ENCODE results near the gene PPP2R5C. TPM values are rescaled to one million over a fixed set of nuclear protein-coding genes. Genes with fewer than 3 reads are reported as not detected.
"Not testable (repeated sequence)": the region's sequence is repeated elsewhere in the genome, so short reads cannot be mapped to it uniquely, and the experiment has no call there.

Gene PPP2R5C
- total RNA-seq = 100 to 1,000 TPM; 160 to 180 (median 173) TPM

DNA sequence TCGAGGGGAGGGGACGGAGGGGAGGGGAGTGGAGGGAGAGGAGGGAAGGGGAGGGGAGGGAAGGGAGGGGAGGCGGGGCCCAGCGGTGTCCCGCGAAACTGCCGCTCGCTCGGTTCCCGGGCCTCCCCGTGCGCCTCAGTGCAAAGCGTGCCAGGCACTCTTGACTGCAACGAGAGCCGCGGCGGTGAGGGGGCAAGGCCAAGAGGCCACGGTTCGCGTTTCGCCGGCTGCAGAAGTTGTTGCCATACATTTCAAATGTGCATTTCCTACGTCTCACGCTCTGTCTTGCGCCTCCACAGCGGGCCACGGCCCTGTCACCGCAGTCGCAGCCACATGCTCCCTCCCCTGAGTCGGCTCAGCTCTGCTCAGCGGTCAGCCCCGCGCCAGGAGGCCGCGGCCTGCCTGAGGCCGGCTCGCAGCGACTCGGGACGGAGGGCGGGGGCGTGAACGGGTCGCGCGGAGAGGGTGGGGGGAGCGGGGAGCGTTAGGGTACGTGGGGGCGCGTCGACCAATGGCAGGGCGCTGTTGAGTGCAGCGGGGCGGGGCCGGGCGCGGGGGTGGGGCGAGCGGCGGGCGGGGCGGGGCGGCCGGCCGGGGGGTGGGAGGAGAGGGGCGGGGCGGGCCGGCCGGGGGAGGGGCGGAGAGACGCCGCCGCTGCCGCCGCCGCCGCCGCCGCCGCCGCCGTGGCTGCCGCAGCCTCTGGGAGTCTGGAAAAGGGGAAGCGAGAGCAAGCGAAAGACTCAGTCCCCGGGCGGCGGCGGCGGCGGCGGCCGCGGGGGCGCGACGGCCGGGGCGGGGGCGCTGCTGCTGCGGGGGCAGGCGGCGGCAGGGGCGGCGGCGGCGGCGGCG lies at the start of gene PPP2R5C:
Gene PPP2R5C, plus strand, starts transcription at position 678 of the 849 bp plus-strand sequence. CDS start 185 bp downstream, outside the sequence.
- H3K4me1 Mint-ChIP-seq (ENCODE audit: low read depth) = peaks cover 48% of the 10 kb centered on the region
- DNase-seq (peak; percentile 83), ATAC-seq (peak; percentile 73 to 76)
- no peaks in the 10 kb centered on the region for H3K27me3 Mint-ChIP-seq (ENCODE audit: low read depth)
- peak within 1 kb of the TSS; percentile 92 for H3K4me3 Mint-ChIP-seq
- H3K9me3 Mint-ChIP-seq = no peaks in the 10 kb centered on the region
- H3K36me3 Mint-ChIP-seq (ENCODE audit: insufficient read depth) = peaks cover 17% of the 10 kb centered on the region

DNA sequence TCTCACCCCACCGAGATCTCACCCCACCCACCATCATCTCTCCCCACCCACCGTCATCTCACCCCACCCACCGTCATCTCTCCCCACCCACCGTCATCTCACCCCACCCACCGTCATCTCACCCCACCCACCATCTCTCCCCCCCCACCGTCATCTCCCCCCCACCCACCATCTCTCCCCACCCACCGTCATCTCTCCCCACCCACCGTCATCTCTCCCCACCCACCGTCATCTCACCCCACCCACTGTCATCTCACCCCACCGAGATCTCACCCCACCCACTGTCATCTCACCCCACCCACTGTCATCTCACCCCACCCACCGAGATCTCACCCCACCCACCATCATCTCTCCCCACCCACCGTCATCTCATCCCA lies 49.7 kb upstream of the PPP2R5C start:
- not testable (repeated sequence) for H3K36me3 Mint-ChIP-seq (ENCODE audit: insufficient read depth); DNase-seq; H3K9me3 Mint-ChIP-seq; H3K4me3 Mint-ChIP-seq; ATAC-seq; H3K27me3 Mint-ChIP-seq (ENCODE audit: low read depth)
- peaks cover 41% of the 10 kb centered on the region for H3K4me1 Mint-ChIP-seq (ENCODE audit: low read depth)

DNA sequence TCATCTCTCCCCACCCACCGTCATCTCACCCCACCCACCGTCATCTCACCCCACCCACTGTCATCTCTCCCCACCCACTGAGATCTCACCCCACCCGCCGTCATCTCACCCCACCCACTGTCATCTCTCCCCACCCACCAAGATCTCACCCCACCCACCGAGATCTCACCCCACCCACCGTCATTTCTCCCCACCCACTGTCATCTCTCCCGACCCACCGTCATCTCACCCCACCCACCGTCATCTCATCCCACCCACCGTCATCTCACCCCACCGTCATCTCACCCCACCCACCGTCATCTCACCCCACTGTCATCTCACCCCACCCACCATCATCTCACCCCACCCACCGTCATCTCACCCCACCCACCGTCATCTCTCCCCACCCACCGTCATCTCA lies 49.2 kb upstream of the PPP2R5C start:
- not testable (repeated sequence) for H3K9me3 Mint-ChIP-seq; H3K36me3 Mint-ChIP-seq (ENCODE audit: insufficient read depth); DNase-seq; H3K27me3 Mint-ChIP-seq (ENCODE audit: low read depth); H3K4me3 Mint-ChIP-seq; ATAC-seq
- peaks cover 41% of the 10 kb centered on the region for H3K4me1 Mint-ChIP-seq (ENCODE audit: low read depth)

DNA sequence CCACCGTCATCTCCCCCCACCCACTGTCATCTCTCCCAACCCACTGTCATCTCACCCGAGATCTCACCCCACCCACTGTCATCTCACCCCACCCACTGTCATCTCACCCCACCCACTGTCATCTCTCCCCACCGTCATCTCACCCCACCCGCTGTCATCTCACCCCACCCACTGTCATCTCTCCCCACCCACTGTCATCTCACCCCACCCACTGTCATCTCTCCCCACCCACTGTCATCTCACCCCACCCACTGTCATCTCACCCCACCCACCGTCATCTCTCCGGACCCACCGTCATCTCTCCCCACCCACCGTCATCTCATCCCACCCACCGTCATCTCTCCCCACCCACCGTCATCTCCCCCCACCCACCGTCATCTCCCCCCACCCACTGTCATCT lies 48.4 kb upstream of the PPP2R5C start:
- H3K27me3 Mint-ChIP-seq (ENCODE audit: low read depth); H3K4me3 Mint-ChIP-seq; DNase-seq; ATAC-seq; H3K36me3 Mint-ChIP-seq (ENCODE audit: insufficient read depth); H3K9me3 Mint-ChIP-seq: not testable (repeated sequence)
- peaks cover 38% of the 10 kb centered on the region for H3K4me1 Mint-ChIP-seq (ENCODE audit: low read depth)

- Mint-ChIP-seq H3K4me3 (no peak overlapping the region), H3K4me1 (ENCODE audit: low read depth) (peaks cover 37% of the 10 kb centered on the region), H3K27me3 (ENCODE audit: low read depth) (no peaks in the 10 kb centered on the region), H3K9me3 (no peaks in the 10 kb centered on the region), H3K36me3 (ENCODE audit: insufficient read depth) (no peaks in the 10 kb centered on the region)
- ATAC-seq = no peak
- DNase-seq = no peak
Observed at GRCh38 chr14:101713621-101714349, 47.7 kb upstream of the PPP2R5C start.

DNA sequence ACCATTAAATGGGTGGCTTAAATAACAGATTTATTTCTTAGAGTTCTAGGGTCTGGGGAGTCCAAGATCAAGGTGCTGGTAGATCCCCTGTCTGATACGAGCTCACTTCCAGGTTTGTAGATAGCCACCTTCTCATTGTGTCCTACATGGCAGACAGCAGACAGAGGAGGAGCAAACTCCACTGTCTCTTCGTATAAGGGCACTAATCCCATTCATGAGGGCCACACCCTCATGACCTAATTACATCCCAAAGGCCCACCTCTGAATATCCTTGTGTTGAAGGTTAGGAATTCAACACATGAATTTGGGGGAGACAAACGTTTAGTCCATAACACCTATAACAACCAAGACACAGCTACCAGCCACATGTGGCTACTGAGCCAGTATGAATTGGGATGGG lies 47.1 kb upstream of the PPP2R5C start:
- Mint-ChIP-seq H3K4me3 (no peak overlapping the region), H3K9me3 (no peaks in the 10 kb centered on the region), H3K36me3 (ENCODE audit: insufficient read depth) (no peaks in the 10 kb centered on the region), H3K27me3 (ENCODE audit: low read depth) (no peaks in the 10 kb centered on the region), H3K4me1 (ENCODE audit: low read depth) (peaks cover 40% of the 10 kb centered on the region)
- no peak for DNase-seq
- ATAC-seq = no peak

DNA sequence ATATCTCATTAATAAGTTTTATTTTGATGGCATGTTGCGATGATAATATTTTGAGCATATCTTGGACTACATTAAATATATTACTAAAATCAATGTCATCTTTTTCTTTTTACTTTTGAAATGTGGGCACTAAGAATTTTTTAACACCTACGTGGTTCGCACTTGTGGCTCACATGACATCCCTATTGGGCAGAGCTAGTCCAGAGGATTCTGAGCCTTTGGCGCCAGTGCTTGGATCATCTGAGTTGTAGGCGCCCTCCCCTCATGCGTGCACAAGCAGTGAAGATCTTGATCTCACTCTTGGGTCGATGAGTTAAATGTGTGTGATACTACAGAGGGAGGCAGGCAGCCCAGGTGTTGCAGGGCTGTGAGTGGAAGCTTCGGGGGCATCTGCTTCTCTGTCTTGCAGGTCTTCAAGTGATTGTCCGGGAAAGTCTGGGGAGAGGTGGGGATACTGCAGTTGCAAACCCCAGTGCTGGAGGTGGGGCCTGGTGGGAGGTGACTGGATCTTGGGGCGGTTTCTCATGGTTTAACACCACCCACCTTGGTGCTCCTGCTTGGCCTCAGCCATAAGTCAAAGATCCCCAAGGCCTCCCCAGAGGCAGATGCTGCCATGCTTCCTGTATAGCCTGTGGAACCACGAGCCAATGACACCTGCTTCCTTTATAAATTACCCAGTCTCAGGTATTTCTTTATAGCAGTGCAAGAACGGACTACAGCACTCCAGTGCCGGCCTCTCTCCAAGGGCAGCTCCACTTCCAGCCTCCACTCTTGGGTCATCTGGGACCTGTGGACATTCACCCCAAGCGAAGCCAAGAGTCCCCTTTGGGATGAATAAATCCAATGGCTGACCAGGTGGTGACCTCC lies 46.1 kb upstream of the PPP2R5C start:
- H3K9me3 Mint-ChIP-seq = no peaks in the 10 kb centered on the region

DNA sequence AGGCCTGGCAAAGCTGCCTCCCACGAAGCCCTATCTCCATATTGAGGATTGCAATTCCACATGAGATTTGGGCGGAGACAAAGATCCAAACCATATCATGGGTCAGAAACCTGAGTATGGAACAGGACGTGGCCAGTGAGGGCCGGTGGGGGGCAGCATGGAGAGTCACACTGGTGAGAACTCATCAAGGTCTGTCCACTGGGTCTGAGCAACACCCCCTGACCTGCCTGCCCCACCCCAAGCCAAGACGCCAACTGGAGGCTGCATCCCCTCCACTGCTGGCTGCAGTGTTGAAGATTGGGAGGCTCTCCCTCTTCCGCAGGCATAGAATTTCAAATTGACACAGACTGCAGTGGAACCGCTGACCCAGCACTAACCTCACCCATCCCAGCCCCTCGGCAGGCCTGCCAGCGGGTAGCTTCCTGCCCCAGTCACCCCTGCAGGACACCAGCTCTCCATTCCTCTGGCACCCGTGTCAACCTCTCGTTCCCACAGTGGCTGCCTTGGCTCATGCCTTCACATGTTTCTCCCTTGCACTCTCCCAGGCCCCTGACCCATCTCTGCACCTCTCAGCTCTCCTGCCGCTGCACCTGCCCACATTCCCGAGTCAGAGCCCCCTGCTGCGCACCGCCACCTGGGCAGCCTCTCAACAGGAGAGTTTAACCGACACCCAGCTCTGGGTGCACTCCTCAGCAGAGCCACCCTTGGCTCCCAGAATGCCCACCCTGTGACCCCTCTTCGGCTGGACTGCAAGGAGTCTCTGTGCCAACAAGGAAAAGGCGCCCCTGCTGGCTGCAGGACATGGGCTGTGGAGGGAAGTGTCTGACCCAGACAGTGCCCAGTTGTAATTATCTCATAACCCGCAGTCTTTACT lies 45.2 kb upstream of the PPP2R5C start:
- peaks cover 46% of the 10 kb centered on the region for H3K4me1 Mint-ChIP-seq (ENCODE audit: low read depth)
- ATAC-seq (no peak), DNase-seq (no peak)
- no peaks in the 10 kb centered on the region for H3K36me3 Mint-ChIP-seq (ENCODE audit: insufficient read depth)
- peak overlapping the region; percentile 24 for H3K4me3 Mint-ChIP-seq
- no peaks in the 10 kb centered on the region for H3K9me3 Mint-ChIP-seq
- H3K27me3 Mint-ChIP-seq (ENCODE audit: low read depth) = no peaks in the 10 kb centered on the region

More for the DNA sequence above, 46.1 kb upstream of the PPP2R5C start:
- Mint-ChIP-seq H3K4me1 (ENCODE audit: low read depth) (peaks cover 48% of the 10 kb centered on the region), H3K4me3 (no peak overlapping the region), H3K27me3 (ENCODE audit: low read depth) (no peaks in the 10 kb centered on the region), H3K36me3 (ENCODE audit: insufficient read depth) (no peaks in the 10 kb centered on the region)
- ATAC-seq = no peak
- no peak for DNase-seq

DNA sequence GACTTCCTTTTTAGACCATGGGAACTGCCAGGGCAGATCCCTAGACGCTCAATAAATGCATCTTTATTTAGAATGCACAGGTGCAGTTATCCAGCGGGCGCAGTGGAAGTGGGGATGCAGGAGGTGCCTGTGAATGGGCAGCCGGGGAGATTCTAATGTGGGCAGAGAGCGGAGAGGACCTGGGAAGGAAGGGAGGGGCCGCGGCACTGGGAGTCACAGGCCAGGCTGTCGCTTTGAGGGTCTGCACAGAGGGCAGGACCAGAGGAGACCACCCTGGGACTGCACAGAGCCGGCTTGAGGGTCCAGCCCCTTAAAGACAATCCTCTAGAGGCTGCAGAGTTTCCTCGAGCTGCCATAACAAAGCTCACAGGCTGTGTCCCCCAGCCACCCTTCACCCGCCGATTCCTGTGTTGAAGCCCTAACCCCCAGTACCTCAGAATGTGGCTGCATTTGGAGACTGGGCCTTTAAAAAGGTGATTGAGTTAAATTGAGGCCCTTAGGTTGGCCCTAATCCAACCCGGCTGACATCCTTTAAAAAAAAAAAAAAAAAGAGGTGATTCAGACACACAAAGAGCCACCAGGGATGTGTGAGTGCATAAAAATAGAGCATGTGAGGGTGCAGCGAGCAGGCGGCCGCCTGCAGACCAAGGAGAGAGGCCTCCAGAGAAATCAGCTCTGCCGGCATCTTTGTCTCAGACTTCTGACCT lies 44.4 kb upstream of the PPP2R5C start:
- H3K4me3 Mint-ChIP-seq = no peak overlapping the region
- H3K4me1 Mint-ChIP-seq (ENCODE audit: low read depth) = peaks cover 53% of the 10 kb centered on the region
- ATAC-seq (no peak), DNase-seq (no peak)
- no peaks in the 10 kb centered on the region for H3K27me3 Mint-ChIP-seq (ENCODE audit: low read depth)
- no peaks in the 10 kb centered on the region for H3K36me3 Mint-ChIP-seq (ENCODE audit: insufficient read depth)
- H3K9me3 Mint-ChIP-seq = no peaks in the 10 kb centered on the region

- no peaks in the 10 kb centered on the region for H3K9me3 Mint-ChIP-seq
- H3K4me1 Mint-ChIP-seq (ENCODE audit: low read depth) = peaks cover 61% of the 10 kb centered on the region
- no peaks in the 10 kb centered on the region for H3K36me3 Mint-ChIP-seq (ENCODE audit: insufficient read depth)
- ATAC-seq (no peak), DNase-seq (no peak)
- H3K27me3 Mint-ChIP-seq (ENCODE audit: low read depth) = no peaks in the 10 kb centered on the region
- H3K4me3 Mint-ChIP-seq = no peak overlapping the region
Observed at GRCh38 chr14:101717663-101718490, 43.6 kb upstream of the PPP2R5C start.

- no peak for ATAC-seq
- H3K4me3 Mint-ChIP-seq = no peak overlapping the region
Observed at GRCh38 chr14:101719045-101719645, 42.4 kb upstream of the PPP2R5C start.

GRCh38 chr14:101719708-101720107 lies 41.8 kb upstream of the PPP2R5C start:
- no peak overlapping the region for H3K4me3 Mint-ChIP-seq
- ATAC-seq (no peak), DNase-seq (no peak)
- no peaks in the 10 kb centered on the region for H3K36me3 Mint-ChIP-seq (ENCODE audit: insufficient read depth)
- no peaks in the 10 kb centered on the region for H3K27me3 Mint-ChIP-seq (ENCODE audit: low read depth)
- H3K9me3 Mint-ChIP-seq = no peaks in the 10 kb centered on the region
- H3K4me1 Mint-ChIP-seq (ENCODE audit: low read depth) = peaks cover 58% of the 10 kb centered on the region

More at GRCh38 chr14:101719045-101719645, 42.4 kb upstream of the PPP2R5C start:
- H3K36me3 Mint-ChIP-seq (ENCODE audit: insufficient read depth) = no peaks in the 10 kb centered on the region
- DNase-seq = no peak
- no peaks in the 10 kb centered on the region for H3K27me3 Mint-ChIP-seq (ENCODE audit: low read depth)
- H3K4me1 Mint-ChIP-seq (ENCODE audit: low read depth) = peaks cover 60% of the 10 kb centered on the region
- H3K9me3 Mint-ChIP-seq = no peaks in the 10 kb centered on the region
